ENCODE data around the gene COIL. TPM values are rescaled to one million over a fixed set of nuclear protein-coding genes. Genes with fewer than 3 reads are reported as not detected.
A peak's percentile ranks its signal among the peaks of the same experiment; 100 is the strongest.

Gene COIL
- total RNA-seq, 2 experiments from 2014 or later = 19.4 to 20.3 TPM

DNA sequence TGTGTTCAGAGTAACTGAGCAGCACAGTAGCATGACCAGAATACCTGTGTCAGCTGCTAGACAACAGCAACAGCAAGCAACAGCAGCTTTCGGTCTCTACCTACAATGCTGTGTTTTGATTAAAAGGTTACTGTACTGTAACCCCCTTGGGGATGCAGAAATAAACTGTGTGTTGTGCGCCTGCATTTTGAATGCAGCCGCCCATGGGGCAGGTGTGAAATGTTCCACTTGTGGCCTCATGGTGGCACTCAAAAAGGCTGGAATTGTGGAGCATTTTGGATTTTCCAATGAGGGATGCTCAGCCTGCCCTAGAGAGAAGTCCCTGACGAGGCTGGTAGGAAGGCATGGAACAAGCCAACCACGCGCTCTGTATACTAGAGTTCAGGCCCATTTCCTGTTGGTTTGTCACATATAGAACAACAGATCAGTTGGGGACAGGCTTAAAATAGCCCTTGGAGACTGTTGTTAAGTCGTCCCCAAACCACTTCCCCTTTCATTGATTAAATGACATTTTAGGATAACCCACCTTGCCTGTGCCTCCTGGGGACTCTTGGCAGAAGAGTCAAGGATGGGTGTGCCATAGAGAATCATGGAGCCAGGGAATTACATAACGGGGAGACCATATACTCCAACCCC lies 44.2 kb upstream of the COIL start:
- Histone ChIP-seq H3K36me3 (ENCODE audit: insufficient read depth, low read length) (no peaks in the 10 kb centered on the region), H3K27me3 (ENCODE audit: control insufficient read depth in 1 of 2, insufficient read depth in 2 of 2, low read length in 2 of 2) (no peaks in the 10 kb centered on the region), H3K4me3 (ENCODE audit: low read length) (no peak overlapping the region), H3K4me1 (ENCODE audit: insufficient read depth, low read length) (peaks cover 4% of the 10 kb centered on the region), H3K9me3 (ENCODE audit: control insufficient read depth in 1 of 2, insufficient read depth in 1 of 2, low read length in 2 of 2) (no peaks in the 10 kb centered on the region), H3K27ac (ENCODE audit: low read depth in 1 of 2, low read length in 2 of 2) (no peak overlapping the region)
- TF ChIP-seq, protein P1, sequence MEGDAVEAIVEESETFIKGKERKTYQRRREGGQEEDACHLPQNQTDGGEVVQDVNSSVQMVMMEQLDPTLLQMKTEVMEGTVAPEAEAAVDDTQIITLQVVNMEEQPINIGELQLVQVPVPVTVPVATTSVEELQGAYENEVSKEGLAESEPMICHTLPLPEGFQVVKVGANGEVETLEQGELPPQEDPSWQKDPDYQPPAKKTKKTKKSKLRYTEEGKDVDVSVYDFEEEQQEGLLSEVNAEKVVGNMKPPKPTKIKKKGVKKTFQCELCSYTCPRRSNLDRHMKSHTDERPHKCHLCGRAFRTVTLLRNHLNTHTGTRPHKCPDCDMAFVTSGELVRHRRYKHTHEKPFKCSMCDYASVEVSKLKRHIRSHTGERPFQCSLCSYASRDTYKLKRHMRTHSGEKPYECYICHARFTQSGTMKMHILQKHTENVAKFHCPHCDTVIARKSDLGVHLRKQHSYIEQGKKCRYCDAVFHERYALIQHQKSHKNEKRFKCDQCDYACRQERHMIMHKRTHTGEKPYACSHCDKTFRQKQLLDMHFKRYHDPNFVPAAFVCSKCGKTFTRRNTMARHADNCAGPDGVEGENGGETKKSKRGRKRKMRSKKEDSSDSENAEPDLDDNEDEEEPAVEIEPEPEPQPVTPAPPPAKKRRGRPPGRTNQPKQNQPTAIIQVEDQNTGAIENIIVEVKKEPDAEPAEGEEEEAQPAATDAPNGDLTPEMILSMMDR (IDR thresholded peaks at IDR 0.05) = no peak
- Mint-ChIP-seq H3K9me3 (no peaks in the 10 kb centered on the region), H3K4me3 (no peak overlapping the region), H3K27ac (no peak overlapping the region), H3K4me1 (ENCODE audit: low read depth) (peaks cover 3% of the 10 kb centered on the region), H3K27me3 (no peaks in the 10 kb centered on the region), H3K36me3 (ENCODE audit: low read depth) (peaks cover 24% of the 10 kb centered on the region)
- ChIA-PET POLR2A (no interaction called here), CTCF (no interaction called here)
- ATAC-seq (ENCODE audit: poor library complexity) (no peak), DNase-seq (peak in 1 of 14 experiments; percentile 33)
- intact Hi-C loops (cut with DNase I, micrococcal nuclease) = no loop called here

DNA sequence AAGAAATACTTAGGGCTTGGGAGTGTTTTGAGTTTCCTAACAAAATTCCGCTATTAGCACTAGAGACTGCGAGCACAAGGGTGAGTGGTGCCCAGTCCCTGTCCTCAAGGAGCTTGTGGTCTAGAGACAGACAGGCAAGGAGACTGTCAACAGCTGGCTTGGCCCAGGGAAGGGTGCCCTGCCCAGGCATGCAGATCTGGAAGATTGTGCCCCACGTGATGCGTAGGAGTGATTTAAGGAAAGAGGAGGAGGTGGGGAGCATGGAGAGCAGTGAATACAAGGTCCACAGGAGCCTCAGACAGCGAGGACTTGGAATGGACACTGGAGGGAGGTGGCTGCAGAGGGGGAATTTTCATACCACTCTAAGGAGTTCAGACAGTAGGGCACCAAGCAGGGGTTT lies 42.1 kb upstream of the COIL start:
- Histone ChIP-seq H3K9me3 (ENCODE audit: control insufficient read depth in 1 of 2, insufficient read depth in 1 of 2, low read length in 2 of 2) (no peaks in the 10 kb centered on the region), H3K27ac (ENCODE audit: low read depth in 1 of 2, low read length in 2 of 2) (no peak overlapping the region), H3K4me3 (ENCODE audit: low read length) (no peak overlapping the region), H3K4me1 (ENCODE audit: insufficient read depth, low read length) (no peaks in the 10 kb centered on the region), H3K27me3 (ENCODE audit: control insufficient read depth in 1 of 2, insufficient read depth in 2 of 2, low read length in 2 of 2) (no peaks in the 10 kb centered on the region), H3K36me3 (ENCODE audit: insufficient read depth, low read length) (no peaks in the 10 kb centered on the region)
- no peaks in the 10 kb centered on the region for H3K9me3 Mint-ChIP-seq
- intact Hi-C loops (cut with DNase I, micrococcal nuclease) = no loop called here
- ChIA-PET CTCF (no interaction called here), POLR2A (no interaction called here)
- TF ChIP-seq, protein P1 (IDR thresholded peaks at IDR 0.05) = no peak
- H3K4me1 Mint-ChIP-seq (ENCODE audit: low read depth) = no peaks in the 10 kb centered on the region
- H3K27me3 Mint-ChIP-seq = no peaks in the 10 kb centered on the region
- no peak overlapping the region for H3K27ac Mint-ChIP-seq
- ATAC-seq (ENCODE audit: poor library complexity) (no peak), DNase-seq (no peak)
- no peak overlapping the region for H3K4me3 Mint-ChIP-seq
- peaks cover 24% of the 10 kb centered on the region for H3K36me3 Mint-ChIP-seq (ENCODE audit: low read depth)

DNA sequence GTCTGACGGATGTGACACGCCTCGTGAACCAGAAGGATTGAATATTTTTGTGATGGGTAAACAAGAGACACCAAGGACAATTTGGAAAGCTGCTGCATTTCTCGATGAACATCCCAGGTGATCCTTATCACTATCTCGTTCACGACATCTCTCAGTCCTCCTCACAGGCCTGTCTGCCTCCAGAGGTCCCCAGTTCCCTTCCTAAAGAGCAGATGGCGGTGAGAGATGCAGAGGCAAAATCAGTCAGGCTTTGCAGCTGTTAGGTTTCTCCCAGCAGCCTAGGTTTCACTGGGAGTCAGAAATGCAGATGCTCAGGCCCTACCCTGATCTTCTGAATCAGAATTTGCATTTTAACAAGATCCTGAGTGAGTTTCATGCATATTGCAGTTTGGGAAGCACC lies 40.7 kb upstream of the COIL start:
- Mint-ChIP-seq H3K27ac (no peak overlapping the region), H3K9me3 (no peaks in the 10 kb centered on the region), H3K4me3 (no peak overlapping the region), H3K4me1 (ENCODE audit: low read depth) (no peaks in the 10 kb centered on the region), H3K27me3 (no peaks in the 10 kb centered on the region), H3K36me3 (ENCODE audit: low read depth) (peaks cover 29% of the 10 kb centered on the region)
- intact Hi-C loops (cut with DNase I, micrococcal nuclease) = no loop called here
- ATAC-seq (ENCODE audit: poor library complexity) (no peak), DNase-seq (no peak)
- CTCF ChIA-PET = interaction anchor here (2.9 kb wide), 1 partner anchor 9 kb away, joined by 10 read pairs; no protein-coding TSS in a partner anchor
- H3K4me3 ChIP-seq (ENCODE audit: low read length) = no peak overlapping the region
- H3K36me3 ChIP-seq (ENCODE audit: insufficient read depth, low read length) = no peaks in the 10 kb centered on the region
- POLR2A ChIA-PET = no interaction called here
- no peak overlapping the region for H3K27ac ChIP-seq (ENCODE audit: low read depth in 1 of 2, low read length in 2 of 2)
- no peaks in the 10 kb centered on the region for H3K4me1 ChIP-seq (ENCODE audit: insufficient read depth, low read length)
- H3K9me3 ChIP-seq (ENCODE audit: control insufficient read depth in 1 of 2, insufficient read depth in 1 of 2, low read length in 2 of 2) = no peaks in the 10 kb centered on the region
- H3K27me3 ChIP-seq (ENCODE audit: control insufficient read depth in 1 of 2, insufficient read depth in 2 of 2, low read length in 2 of 2) = no peaks in the 10 kb centered on the region
- TF ChIP-seq, protein P1 (IDR thresholded peaks at IDR 0.05) = no peak

Data from CD4-positive, alpha-beta T cell (primary cell).